ENCODE results near the gene ASPSCR1.

The ASPSCR1 gene

DNA sequence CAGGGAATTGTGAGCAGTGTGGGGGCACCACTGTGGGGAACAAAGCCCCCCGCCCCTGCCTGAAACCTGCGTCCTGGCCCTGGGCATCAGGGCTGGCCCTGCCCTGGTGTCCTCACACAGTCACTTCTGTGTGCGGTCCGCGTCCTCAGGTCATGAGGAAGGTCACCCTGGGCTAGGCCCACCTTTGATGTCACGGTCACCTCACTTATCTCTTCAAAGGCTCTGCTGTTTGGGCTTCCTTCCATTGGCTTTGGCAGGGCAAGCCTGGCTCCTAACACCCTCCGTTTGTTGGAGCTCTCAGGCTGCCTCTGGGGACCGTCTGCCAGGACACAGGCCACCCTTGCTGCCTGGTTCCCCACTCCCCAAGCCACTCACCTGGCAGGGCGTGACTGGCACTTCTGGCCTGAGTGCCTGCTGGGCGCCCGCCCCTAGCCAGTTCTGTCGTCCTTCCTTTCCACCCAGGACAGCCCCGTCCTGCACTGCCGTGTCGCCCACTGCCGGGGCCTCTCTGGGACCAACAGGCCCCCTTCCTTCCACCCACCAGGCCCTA, 36.4 kb downstream of the ASPSCR1 start:
- no peak for DNase-seq

DNA sequence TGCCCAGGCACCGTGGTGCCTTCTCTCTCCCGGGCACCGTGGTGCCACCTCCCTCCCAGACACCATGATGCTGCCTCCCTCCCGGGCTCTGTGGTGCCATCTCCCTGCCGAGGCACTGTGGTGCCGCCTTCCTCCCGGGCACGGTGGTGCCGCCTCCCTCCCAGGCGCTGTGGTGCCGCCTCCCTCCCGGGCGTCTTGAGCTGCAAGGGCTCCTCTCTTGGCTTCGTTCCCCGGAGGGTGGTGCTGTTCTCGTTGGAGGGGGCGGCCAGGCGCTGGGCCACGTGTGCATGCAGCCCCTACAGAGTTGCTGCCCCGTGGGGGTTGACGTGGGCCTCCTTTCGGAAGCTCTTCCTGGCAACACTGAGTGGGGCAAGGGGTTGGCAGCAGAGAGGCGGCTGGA, 37.0 kb downstream of the ASPSCR1 start:
- no peak for DNase-seq

DNA sequence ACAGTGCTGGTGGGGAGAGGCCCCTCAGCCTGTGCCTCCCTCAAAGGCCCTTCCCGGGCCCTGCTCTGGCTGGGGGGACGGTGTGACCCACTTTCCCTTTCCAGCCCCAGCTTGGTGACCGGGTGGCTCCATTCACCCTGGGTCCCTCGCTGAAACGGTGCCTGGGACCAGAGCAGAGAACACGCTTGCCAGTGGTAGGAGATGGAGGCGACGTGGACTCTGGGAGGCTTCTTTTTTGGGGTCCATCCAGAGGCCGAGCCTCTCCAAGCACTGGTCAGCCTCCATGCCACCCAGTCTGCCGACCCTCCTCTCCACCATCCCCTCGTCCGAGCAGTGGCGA, 37.5 kb downstream of the ASPSCR1 start:
- DNase-seq, result no peak

DNA sequence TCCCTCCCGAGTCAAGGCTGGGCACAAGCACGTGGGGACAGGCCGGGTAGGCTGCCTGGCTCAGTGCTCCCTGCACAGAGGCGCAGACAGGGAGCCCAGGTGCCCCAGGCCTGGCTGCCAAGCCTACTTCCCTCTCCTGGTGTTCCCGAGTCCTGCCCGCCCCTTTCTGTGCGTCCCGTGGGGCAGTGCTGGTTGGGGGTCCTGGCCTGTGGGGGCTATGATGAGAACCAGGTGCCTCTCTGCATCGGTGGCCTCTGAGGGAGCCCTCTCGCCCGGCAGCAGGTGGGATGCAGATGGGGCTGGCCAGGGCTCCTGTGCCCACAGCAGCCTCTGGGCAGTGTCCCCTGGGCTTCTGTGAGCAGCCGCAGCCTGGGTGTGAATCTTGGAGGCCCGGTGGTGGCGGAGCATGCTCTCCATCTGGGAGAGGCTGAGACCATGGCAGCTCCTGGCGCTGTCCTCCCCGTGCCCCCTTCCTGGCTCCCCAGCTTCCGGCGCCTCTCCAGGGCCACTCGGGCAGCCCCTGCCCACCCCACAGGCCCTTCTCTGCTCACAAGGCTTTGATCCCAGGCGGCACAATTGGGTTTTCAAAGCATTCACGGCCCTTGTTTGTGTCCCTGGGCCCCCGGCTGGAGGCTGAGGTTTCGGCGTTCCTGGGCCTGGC, 38.0 kb downstream of the ASPSCR1 start:
- no peak for DNase-seq

DNA sequence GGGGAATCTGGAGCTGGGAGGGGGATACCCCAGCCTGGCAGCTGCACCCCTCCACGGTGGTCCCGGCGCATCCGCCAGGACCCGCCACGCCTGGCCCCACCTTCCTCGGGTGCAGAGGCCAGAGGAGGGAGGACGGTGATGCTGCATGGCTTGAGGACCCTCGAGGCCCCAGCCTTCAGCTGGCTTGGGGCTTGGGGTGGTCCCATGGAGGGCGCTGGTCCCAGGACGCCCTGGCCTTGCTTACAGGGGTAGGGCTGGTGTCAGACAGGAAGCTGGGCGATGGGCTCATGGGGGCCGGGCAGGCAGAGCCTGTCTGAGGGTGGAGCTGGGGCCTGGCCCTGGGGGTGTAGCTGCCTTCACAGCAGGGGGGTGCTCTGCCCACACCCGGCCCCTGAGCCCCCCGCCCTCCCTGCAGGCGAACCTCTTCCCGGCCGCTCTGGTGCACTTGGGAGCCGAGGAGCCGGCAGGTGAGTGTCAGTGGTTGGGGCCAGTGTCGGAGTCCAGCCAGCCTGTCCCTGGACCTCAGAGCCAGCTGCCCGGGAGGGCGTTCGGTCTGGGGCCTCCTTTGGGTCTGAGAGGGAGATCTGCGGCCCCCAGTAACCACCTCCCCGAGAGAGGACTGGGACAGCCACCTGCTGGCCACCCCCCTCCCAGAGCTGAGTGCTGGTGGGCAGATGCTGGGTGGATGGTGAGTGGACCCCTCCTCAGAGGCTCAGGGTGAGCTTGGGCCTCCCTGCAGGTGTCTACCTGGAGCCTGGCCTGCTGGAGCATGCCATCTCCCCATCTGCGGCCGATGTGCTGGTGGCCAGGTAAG, 38.8 kb downstream of the ASPSCR1 start:
- no peak for DNase-seq

DNA sequence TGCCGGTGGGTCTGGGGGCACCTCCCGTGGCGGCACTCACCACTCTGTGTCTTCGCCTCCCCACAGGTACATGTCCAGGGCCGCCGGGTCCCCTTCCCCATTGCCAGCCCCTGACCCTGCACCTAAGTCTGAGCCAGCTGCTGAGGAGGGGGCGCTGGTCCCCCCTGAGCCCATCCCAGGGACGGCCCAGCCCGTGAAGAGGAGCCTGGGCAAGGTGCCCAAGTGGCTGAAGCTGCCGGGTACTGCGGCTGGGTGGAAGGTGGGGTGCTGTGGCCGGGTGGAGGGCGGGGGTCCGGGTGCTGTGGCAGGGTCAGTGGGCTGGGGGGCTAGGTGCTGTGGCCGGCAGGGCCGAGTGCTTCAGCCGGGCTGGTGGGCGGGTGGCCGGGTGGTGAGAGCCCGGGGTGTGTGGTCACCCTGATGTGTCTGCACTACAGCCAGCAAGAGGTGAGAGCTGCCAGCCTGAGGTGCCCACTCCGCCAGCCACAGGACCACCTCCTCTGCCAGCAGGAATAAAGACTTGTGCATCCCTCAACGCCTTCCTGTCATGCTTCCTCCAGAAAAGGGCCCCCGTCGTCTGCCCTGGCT, 39.5 kb downstream of the ASPSCR1 start:
- no peak for DNase-seq

DNA sequence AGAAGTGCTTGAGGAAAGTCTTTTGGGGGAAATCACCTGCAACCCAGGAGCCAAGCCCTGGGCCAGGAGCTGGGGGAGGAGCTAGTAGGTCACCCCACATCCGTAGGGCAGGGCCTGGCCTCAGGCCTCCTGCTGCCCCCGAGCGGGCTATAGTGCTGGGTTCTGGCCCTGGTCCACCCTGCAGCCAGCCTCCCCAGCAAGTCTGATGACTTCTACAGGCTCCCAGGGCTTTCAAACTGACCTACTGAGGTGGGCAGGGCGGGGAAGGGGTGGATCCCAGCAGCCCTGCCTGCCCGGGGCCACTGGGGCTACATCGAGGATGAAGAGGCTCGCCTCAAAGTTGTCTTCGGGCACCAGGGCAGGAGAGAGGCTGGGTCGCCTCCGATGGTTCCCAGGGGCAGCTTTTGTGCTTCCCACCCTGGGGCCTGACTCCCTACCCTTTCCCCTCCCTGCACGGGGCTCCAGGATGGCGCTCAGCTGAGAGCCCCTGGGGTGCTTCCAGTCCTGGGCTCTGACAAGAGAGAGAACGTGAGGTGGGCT, 40.3 kb downstream of the ASPSCR1 start:
- no peak for DNase-seq

DNA sequence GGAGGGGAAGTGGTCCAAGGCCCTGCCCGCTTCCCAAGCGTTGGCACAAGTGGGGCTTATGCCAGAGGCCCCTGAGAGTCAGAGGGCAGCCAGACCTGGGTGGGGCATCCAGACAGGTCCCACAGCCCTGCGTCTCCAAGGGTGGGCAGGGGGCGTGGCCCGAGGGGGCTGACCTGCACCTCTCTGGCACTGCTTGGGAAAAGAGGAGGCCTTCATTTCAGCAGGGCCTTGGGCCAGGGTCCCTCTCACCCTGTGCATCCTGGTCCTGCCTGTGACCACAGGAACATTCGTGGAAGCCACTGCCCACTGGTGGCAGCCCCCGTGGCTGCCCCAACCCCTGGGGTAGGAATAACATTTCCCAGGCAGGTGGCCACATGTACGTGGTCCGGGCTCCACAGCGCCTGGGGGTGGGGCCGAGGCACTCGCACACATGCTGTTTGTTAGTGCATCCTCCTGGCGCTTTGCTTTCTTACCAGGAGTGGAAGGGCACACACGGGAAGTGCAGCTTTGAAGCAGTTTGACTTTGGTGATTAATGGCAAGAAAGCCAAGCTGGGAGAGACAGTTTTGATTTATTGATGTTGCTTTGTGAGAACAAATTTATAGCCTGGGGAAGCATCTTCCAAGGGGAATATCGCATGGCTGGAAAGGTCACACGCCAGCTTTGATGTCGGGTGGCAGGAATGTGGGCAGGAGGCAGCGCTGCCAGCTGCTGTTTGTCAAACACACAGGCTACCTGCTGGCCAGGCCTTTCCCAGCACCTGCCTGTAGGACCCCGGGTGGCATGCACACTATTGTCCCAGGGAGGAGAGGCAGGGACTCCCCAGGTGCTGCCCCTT, 40.9 kb downstream of the ASPSCR1 start:
- no peak for DNase-seq

DNA sequence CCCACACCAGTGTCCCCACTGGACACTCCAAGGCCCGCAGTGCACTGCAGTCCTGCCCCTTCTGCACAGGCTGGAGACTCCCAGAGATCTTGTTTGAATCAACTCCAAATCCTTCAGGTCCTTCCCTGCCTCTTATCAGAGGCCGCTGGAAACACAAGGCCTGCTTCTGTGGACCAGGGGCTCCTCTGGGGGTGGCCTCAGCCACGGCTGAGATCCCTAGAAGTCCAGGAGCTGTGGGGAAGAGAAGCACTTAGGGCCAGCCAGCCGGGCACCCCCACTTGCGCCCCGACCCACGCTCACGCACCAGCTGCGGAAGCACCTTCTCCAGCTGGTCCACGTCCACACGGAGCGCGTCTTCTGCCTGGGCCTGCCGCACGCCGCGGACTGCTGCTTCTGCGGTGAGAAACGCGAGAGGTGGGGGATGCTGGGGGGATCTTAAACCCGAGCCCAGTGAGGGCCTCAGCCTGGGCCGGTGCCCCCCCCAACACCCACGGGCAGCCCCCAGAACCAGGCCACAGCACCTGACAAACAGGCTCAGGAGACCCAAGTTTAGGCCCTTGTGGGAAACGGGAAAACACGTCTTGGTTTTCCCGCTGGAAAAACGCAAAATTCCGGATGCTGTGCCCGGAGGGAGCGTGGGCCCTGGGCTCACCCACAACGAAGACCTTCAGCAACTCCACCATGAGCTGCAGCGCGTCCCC, 41.7 kb downstream of the ASPSCR1 start:
- DNase-seq, result no peak

DNA sequence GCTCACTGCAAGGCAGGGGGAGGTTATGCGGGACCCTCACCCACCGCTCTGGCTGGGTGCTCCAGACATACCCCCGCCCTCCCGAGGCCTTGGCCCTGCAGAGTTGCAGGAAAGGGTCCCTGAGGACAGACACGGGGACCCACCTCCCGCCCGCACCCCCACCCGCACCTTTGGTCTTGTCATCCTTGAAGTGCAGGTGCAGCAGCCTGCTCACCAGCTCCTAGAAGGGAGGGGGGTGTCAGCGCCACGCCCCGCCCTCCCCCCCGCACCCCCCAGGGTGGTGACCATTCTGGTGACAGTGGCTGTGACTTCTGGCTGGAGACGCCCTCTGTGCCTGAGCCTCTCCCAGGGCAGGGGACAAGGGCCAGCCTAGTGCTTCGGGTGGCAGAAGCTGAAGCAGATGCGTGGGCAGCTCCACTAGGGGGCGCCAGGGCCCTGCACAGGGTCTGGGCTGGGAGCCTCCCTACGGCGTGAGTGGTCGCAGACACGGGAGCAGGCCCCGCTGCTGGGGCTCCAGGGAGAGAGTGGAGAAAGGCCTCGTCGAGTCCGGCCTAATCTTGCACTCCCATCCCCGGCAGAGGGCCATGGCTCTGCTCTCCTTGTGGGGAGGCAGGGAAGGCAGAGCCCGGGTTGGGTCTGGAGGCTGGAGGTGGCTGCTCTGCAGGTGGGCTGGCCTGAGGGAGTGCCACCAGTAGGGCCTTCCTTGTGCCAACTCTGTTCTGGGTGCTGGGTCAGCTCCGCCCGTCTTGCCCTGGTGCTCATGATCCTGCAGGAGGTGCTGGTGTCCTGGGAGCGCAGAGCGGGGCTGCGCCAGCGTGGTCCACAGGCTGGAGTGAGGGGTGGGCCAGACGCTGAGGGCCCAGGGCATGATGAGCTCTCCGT, 42.5 kb downstream of the ASPSCR1 start:
- peak; percentile 33 for DNase-seq

DNA sequence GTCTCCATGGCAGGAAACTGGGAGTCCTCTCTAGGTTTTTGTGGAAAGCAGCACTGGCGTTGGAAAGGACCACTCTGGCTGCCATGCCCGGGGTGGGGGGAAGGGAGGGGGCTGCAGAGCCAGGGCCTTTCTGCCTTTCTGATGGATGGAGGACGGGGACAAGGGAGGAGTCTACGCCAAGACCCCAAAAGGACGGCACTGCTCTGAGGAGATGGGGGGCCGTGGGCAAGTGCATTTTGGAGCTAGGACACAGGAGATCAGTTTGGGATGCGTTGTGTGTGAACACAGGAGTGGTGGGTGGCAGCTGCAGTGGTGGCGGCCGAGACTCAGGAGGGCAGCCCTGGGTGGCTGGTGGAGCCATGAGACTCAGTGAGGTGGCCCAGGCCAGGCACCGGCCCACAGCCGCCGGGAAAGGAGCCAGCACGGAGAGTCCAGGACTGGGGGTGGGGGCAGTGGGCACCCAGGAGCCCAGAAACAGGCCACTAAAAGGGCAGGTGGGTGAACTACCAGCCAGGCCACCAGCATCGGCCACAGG, 43.2 kb downstream of the ASPSCR1 start:
- no peak for DNase-seq

DNA sequence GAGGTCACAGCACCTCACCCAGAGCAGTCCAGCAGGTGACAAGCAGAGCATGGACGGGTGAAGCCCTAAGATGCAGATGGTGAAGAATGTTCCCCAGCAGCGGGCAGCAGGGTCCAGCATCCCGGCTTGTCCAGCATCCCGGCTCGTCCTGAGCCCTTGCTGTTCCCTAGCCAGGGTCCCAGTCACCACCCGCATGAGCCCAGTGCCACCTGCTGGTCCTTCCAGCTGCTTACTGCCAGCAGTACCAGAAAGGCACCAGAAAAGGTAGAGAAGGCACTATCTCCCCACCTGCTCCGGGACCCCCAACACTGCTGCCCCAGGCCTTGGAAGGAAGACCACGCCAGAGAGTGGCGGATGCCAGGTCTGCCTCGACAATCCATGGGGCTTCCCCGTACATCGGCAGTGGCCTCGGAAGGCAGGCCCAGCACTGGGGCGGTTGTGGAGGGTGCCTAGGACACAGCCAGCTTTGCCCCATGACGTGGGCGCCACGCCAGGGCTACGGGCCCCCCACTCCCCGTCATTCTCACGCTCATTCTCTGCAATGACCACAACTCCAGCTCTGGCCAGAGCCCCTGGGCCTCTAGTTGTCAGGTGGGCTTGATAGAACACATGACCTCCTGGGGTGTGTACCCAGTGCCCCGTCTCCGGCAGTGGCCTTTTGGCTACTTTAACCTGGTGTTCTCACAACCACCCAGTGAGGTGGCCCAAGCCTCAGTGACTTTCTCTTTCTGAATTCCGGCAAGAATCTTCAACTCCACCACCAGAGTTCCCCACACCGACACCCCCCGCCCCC, 43.9 kb downstream of the ASPSCR1 start:
- peak; percentile 31 for DNase-seq

DNA sequence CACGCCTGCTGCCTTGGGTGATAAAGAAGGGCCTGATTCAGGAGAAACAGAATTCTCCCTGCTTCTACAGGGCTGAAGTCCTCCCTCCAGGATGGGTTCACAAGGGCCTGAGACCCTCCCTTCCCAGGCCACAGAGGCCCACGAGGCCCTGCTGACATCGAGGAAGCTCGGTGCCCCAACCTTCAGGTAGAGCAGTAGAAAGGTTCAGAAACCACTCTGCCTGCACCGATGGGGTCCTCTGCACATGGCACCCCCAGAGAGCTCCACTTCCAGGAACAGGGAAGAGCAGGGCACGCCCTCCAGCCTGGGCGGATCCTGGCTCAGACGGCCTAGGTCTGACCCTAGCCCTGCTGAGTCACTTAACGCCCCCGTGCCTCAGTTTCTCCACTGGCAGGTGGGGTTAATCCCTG, 44.5 kb downstream of the ASPSCR1 start:
- no peak for DNase-seq

DNA sequence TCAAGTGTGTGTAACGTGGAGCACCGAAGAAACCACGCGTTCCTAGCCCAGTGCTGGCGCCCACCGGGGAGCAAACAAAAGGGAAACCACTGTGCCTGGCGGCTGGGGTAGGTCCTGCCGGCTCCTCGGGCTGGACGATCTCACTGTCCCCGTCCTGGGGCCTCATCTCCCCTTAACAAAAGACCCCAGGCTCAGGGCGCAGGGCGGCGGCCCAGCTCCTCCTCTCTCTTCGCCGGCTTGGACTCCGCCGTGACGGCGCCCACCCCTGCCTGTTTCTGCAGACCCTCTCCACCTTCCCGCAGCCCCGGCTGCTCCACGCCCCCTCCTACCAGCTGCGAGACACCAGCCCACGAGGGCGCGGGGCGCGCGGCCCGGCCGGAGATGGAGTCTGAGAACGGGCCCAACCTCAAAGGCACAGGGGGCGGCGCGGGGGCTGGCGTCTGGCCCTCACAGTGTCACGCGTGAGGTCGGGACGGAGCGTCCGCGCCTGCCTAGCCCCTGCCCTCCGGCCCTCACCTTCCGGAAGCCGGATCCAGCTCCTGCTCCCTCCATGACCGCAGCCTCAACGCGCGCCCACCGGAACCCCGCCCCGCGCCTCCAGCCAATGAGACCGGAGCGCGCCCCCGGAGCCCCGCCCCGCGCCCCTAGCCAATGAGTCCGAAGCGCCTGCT, 45.0 kb downstream of the ASPSCR1 start, which contains the start of gene CENPX:
Gene CENPX (minus strand): TSS at position 569 of the 671 bp plus-strand sequence. CDS start 17 bp downstream, at position 552.
- no peak for DNase-seq

DNA sequence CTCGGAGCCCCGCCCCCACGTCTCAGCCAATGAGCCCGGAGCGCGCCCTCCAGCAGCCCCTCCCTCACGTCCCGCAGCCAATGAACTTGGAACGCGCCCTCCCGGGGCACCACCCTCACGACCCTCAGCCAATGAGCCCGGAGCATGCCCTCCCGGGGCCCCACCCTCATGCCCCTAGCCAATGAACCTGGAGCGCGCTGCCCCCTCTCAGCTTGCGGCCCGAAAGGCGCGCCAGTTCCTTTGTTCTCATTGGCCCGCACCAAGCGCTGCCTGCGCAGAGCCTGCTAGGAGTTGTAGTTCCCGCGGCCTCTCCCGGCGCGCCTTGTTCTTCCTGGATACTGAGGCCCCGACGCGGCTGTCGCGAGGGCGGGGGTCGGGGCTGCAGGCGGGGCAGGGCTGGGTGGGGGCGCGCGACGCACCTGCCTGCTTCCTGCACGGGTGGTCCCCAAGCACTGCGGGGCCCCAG, 45.6 kb downstream of the ASPSCR1 start, which contains the start of gene LRRC45:
Gene LRRC45 (plus strand): TSS at position 325 of the 466 bp plus-strand sequence. CDS start 339 bp downstream, outside the sequence.
- peak; percentile 99 for DNase-seq

DNA sequence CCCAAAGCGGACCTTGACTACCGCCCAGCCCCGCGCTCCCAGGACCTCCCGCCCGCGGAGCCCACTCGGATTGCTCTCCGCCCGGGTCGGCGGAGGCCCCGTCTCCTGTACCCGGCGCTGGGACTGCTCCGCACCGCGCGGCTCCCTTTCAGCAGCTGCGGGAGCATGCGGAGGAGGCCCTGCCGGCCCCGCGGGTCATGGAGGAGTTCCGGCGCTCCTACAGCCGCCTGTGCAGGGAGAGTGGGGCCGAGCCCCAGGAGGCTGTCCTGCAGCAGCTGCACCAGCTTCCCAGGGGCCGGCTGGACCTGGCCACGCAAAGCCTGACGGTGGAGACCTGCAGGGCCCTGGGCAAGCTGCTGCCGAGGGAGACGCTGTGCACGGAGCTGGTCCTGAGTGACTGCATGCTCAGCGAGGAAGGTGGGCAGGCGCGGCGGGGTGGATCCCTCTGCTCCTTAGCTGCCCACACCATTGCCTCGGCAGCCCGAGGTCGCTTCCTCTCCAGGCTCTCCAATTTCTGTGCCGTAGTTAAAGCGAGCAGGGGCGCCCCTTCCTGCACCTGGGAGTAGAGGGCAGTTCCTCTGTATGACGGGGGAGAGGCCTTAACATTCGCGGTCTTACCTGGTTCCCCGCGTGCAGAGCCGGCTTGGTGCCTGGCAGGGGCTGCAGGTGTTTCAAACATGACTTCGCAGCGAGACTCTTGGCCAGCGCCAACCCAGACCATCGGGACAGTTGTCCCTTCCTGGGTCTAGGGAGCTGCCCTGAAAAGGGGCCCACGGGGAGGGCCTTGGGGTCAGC, 46.2 kb downstream of the ASPSCR1 start:
- peak; percentile 28 for DNase-seq

DNA sequence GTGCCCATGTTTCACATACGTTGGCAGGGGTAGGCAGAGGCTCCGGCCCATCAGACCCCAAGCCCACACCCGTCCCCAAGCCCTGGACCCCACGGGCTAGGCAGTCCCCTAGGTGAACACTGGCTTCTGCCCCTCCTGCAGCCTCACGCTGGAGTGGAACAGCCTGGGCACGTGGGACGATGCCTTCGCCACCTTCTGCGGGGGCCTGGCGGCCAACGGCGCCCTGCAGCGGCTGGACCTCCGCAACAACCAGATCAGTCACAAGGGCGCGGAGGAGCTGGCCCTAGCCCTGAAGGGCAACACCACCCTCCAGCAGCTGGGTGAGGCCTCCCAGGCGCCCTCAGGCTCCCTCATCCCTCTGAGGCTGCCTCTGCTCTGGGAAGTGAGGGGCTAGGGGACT, 47.4 kb downstream of the ASPSCR1 start:
- DNase-seq, result no peak

Measured in MV-4-11 (cell line).